GM19395 (cell line): ENCODE measurements around the gene TARS3.
"Not testable (repeated sequence)": the region's sequence is repeated elsewhere in the genome, so short reads cannot be mapped to it uniquely, and the experiment has no call there.

Experiments used
- ATAC-seq: cut with Tn5 transposase; IDR thresholded peaks from one replicate; pipeline ENCODE4 v1.9.1; 2021; ENCODE audit warnings: mild to moderate bottlenecking, moderate library complexity; ENCODE audit not compliant: unreplicated experiment

Gene TARS3

GRCh38 chr15:101723874-101724674 is at the start of gene TARS3:
TSS of gene TARS3 (minus strand) at chr15:101724473. CDS start at chr15:101724387, 86 bp downstream.
- ATAC-seq = peak; percentile 84

DNA sequence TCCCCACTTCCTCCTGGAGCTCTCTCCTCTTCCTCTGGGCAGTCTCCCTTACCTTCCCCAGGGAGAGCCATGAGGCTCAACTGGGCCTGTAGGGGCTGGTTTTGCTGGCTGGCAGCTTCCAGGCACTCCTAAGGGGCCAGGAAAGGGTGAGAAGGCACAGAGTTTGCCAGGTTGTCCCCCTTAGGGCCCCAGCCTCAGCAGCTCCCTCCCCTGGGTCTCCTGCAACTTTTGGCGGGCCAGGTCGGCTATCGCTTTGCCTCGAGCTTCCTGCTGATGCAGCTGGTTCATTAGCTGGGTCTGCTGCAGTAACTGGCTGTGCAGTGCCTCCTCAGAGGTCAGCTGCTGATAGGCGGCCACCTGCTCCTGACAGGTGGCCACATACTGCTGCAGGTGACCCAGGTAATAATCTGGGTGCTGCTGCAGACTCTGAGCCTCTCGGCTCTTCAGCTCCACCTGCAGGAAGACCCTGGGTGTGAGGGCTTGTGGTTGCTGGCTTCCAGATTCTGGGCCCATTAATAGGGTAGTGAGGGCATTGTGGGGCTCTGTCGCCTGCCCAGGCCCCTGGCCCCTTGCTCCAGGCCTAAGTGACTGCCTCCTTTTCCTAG is 49.3 kb upstream of the TARS3 start:
- ATAC-seq = no peak

DNA sequence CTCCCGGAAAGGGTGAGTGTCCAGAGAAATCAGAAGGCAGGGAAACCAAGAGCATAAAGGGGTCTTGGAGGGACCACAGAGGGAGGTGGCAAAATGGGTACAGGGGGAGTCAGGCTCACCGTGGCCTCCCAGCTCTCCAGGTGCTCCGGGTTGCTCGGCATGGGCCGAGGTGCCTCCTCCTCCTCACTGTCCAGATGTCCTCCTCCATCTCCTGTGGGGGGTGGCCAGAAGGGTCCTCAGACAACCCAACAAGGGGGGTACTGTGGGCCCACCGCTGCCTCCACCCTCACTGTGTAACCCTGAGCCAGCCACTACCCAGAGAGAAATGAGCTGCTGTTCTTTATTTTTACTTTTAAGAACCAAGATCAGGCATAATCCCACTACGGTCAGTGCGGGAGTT is 48.6 kb upstream of the TARS3 start:
- no peak for ATAC-seq

DNA sequence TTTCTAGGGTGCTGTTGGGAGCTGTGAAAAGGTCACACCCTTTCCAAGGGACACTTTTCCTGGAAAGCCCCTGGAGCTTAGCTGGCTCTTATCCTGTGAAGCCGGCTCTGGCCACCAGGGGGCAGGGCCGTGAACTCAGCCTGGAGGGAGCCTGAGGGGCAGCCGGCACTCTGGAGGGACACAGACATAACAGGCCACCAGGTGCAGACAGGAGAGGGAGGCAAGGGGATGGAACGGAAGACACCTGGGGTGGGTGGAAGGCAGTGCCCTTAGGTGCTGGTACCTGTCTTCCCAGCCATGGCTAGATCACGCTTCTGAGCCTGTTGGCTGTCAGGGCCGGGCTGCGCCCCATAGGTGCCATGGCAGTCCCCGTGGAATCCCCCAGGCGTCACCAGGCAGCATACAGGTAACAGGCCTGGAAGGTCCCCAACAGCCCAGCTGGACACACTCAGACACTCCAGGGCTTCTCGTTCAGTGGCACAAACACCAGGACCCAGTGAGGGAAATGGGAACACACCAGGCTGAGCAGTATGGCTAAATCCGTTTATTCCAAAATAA is 42.9 kb upstream of the TARS3 start:
- ATAC-seq = not testable (repeated sequence)

GRCh38 chr15:101765772-101766456 is 41.6 kb upstream of the TARS3 start:
- no peak for ATAC-seq

- ATAC-seq = not testable (repeated sequence)
These were observed 41.0 kb upstream of the TARS3 start for GRCh38 chr15:101765340-101765671.

DNA sequence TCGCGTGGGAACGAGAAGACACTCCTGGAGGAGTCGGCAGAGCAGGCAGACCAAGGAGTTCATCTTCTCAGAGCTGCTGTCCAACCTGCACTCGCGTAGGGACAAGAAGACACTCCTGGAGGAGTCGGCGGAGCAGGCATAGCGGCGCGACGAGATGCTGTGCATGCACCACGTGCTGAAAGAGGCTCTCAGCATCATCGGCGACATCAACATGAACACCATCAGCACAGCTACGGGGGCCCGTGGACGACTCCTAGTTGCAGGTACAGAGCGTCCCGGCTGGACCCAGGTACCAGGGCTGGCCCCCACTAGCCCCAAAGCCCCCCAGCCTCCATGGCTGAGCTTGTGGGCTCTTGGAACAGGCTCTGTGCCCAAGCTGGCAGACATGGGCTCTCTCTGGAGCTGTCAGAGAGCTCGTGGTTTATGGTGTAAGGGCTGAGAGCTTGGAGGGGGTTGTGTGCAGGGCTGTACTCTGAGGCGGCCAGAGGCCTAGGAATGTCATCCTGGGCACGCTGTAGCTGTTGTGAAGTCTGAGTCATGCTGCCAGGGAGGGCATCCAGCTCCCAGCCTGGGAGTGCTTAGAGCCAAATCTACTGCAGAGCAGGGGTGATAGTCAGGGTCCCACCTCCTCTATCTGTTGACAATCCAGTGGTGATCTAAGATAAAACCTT is 40.5 kb upstream of the TARS3 start:
- not testable (repeated sequence) for ATAC-seq

DNA sequence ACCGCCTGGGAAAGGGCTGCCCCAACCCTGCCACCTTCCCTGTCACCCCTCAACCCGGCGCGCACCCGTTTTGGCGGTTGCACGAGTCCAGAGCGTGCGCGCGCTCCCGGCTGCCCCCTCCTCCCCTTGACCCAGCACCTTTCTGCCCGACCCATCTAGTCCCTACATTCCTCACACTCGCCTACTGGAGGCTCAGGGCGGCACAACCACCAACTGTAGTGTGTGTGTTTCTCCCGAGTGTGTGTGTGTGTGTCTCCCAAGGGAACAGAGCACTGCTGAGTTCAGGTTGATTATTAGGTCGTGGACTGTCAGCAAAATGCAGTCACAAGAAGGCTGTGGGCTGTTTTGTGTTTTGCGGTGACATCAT is 22.4 kb upstream of the TARS3 start:
- ATAC-seq = peak; percentile 53

- not testable (repeated sequence) for ATAC-seq
These were observed 10.6 kb upstream of the TARS3 start for GRCh38 chr15:101734837-101735236.

GRCh38 chr15:101733545-101733944 is 9.3 kb upstream of the TARS3 start:
- no peak for ATAC-seq

DNA sequence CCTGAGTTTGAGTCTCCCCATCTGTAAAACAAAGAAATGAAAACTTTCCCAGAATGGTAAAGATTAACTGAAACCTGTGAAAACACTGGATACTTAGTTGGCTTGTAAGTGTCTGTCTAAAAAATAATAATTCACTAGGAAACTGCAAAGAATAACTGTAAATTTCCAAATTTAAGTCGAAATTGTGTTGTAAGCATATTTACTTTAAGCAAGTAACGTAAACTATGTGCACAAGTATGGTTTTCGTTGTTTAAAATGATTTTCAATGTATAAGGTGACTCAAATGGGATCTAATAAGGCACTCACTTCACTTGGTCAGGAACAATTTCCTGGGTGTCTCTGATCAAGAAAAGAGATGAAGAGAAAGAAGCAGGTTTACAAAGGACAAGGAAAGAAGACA is 8.5 kb upstream of the TARS3 start:
- ATAC-seq = no peak

GRCh38 chr15:101731746-101732145 is 7.5 kb upstream of the TARS3 start:
- ATAC-seq = no peak

GRCh38 chr15:101727186-101727585 is 2.9 kb upstream of the TARS3 start:
- ATAC-seq = no peak

- ATAC-seq = no peak
These were observed 800 bp upstream of the TARS3 start for GRCh38 chr15:101725073-101725472.

- ATAC-seq = peak; percentile 10
These were observed 367 bp upstream of the TARS3 start for GRCh38 chr15:101724675-101725005.

- ATAC-seq = peak; percentile 52
These were observed 951 bp downstream of the TARS3 start for GRCh38 chr15:101723171-101723873.

- no peak for ATAC-seq
These were observed 5.4 kb downstream of the TARS3 start for GRCh38 chr15:101718896-101719295.

DNA sequence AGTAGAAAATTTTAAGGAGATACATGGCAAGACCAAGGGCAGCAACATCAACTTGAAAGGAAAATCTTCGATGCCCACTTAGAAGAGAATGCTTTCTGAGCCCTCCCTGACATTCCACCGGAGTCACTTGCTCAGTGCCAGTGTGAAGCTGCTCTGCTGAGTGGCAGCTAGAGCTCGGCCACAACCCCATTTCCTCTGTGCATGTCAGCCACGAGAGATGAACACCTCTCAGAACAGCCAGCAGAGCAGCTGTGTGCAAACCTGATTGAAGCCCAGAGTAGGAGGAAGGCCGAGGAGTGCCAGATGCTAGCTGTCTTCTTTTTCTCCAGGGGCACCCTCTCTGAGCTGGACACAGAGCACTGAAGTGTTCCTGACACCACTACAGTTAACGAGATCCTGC is 12.2 kb downstream of the TARS3 start:
- no peak for ATAC-seq

DNA sequence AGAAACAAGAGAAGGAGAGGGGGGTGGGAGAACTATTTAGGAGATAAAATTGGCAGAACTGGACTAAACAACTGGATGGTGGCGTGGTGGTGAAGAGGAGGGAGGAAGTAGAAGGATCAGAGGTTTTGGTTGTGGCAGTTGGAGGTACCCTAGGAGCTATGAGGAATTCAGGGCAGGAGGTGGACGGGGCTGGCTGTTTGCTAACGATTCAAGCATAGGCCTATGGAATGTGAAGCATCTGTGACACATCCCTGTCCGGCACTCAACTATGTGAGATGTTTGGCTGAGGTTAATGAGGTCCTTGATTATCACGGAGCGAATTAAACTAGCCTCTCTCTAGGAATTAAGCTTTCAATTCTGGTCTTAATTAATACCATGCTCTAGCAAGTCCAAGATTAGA is 13.5 kb downstream of the TARS3 start:
- no peak for ATAC-seq

DNA sequence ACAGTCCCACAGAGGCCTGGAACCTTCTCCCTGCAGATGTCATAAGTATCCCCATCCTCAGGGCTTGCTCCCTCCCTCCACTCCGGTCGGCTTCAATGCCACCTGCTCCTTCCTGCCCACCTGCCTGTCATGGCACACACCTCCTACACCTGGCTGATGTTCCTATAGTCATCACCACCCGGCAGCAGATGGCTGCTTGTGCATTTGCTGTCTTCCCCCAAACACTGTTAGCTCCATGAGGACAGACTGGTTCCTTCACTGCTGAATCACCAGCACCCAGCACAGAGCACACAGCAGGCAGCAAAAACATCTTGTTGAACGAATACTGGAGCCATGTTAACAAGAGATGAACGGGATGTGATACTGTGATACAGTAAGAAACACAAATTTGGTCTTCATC is 14.8 kb downstream of the TARS3 start:
- ATAC-seq = no peak

DNA sequence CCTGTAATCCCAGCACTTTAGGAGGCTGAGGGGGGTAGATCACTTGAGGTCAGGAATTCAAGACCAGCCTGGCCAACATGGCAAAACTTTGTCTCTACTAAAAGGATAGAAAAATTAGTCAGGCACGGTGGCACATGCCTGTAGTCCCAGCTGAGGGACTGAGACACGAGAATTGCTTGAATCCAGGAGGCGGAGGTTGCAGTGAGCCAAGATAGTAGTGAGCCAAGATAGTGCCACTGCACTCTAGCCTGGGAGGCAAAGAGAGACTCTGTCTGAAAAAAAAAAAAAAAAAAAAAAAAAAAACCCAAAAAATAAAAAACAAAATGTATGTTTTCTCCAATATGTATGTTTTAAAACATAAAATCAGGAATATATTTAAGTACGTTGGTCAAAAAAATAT is 16.3 kb downstream of the TARS3 start:
- ATAC-seq = no peak
